ENCODE measurements around the gene SEMA5A. TPM values are rescaled to one million over a fixed set of nuclear protein-coding genes. Genes with fewer than 3 reads are reported as not detected.

The SEMA5A gene
- total RNA-seq, 2 donors from 2014 or later = 3.4 to 40.2 TPM

GRCh38 chr5:9165546-9165945 lies 380.3 kb downstream of the SEMA5A start:
- Histone ChIP-seq H3K36me3 (replicated peaks in 1 of 2; ENCODE audit: insufficient read depth in 1 of 2, low read depth in 2 of 2) (no peaks in the 10 kb centered on the region), H3K9me3 (no peaks in the 10 kb centered on the region), H3K27me3 (no peaks in the 10 kb centered on the region), H3K4me1 (no peaks in the 10 kb centered on the region), H3K27ac (no peak overlapping the region), H3K4me3 (no peak overlapping the region)
- 81 to 90% methylated on average over 6 of the region's 6 CpGs for WGBS, 2 donors
- DNase-seq (no peak), ATAC-seq (no peak)
- intact Hi-C loops (cut with DNase I) = no loop called here
- TF ChIP-seq, protein P1, sequence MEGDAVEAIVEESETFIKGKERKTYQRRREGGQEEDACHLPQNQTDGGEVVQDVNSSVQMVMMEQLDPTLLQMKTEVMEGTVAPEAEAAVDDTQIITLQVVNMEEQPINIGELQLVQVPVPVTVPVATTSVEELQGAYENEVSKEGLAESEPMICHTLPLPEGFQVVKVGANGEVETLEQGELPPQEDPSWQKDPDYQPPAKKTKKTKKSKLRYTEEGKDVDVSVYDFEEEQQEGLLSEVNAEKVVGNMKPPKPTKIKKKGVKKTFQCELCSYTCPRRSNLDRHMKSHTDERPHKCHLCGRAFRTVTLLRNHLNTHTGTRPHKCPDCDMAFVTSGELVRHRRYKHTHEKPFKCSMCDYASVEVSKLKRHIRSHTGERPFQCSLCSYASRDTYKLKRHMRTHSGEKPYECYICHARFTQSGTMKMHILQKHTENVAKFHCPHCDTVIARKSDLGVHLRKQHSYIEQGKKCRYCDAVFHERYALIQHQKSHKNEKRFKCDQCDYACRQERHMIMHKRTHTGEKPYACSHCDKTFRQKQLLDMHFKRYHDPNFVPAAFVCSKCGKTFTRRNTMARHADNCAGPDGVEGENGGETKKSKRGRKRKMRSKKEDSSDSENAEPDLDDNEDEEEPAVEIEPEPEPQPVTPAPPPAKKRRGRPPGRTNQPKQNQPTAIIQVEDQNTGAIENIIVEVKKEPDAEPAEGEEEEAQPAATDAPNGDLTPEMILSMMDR (IDR thresholded peaks at IDR 0.05) = no peak
- no peak for TF ChIP-seq POLR2A (IDR thresholded peaks at IDR 0.05)

GRCh38 chr5:9160747-9161146 lies 385.1 kb downstream of the SEMA5A start:
- Histone ChIP-seq H3K9me3 (no peaks in the 10 kb centered on the region), H3K36me3 (replicated peaks in 1 of 2; ENCODE audit: insufficient read depth in 1 of 2, low read depth in 2 of 2) (no peaks in the 10 kb centered on the region), H3K27me3 (no peaks in the 10 kb centered on the region), H3K4me3 (no peak overlapping the region), H3K4me1 (no peaks in the 10 kb centered on the region), H3K27ac (no peak overlapping the region)
- no peak for TF ChIP-seq POLR2A (IDR thresholded peaks at IDR 0.05)
- TF ChIP-seq, protein P1 (IDR thresholded peaks at IDR 0.05) = no peak
- ATAC-seq = no peak
- intact Hi-C loops (cut with DNase I) = no loop called here
- WGBS, 2 donors = 37 to 44% methylated on average over 1 of the region's 1 CpG
- no peak for DNase-seq

- no peak for DNase-seq
- Histone ChIP-seq H3K4me1 (no peaks in the 10 kb centered on the region), H3K9me3 (no peaks in the 10 kb centered on the region), H3K36me3 (replicated peaks in 1 of 2; ENCODE audit: insufficient read depth in 1 of 2, low read depth in 2 of 2) (no peaks in the 10 kb centered on the region), H3K27me3 (no peaks in the 10 kb centered on the region), H3K27ac (no peak overlapping the region), H3K4me3 (no peak overlapping the region)
- ATAC-seq = no peak
- TF ChIP-seq, protein P1 (IDR thresholded peaks at IDR 0.05) = no peak
- no peak for TF ChIP-seq POLR2A (IDR thresholded peaks at IDR 0.05)
- intact Hi-C loops (cut with DNase I) = no loop called here
- 92 to 97% methylated on average over 2 of the region's 2 CpGs for WGBS, 2 donors
Measured at GRCh38 chr5:9157811-9158210, 388.1 kb downstream of the SEMA5A start.

DNA sequence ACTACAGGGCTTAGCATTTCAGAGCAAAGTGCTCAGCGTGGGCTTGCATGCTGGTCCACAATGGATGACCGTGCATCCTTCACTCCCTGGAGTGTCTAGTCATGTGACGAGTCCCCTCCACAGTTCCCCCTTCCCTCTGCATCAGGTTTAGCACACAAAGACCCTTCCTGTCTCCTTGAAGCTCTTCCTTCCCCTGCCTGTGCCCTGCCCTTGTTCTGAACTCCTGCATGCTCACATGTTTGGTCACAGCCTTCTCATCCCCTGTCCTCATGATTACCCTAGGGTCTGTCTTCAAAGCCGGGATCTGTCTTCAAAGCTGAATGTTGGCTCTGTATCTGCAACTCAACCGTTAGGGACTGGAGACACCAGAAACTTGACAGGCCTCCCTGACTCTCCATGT lies 388.9 kb downstream of the SEMA5A start:
- H3K27ac ChIP-seq = no peak overlapping the region
- DNase-seq (no peak), ATAC-seq (no peak)
- no peak for TF ChIP-seq POLR2A (IDR thresholded peaks at IDR 0.05)
- TF ChIP-seq, protein P1 (IDR thresholded peaks at IDR 0.05) = no peak
- 73 to 88% methylated on average over 4 to 5 of the region's 5 CpGs for WGBS, 2 donors
- no peaks in the 10 kb centered on the region for H3K36me3 ChIP-seq (replicated peaks in 1 of 2; ENCODE audit: insufficient read depth in 1 of 2, low read depth in 2 of 2)
- no peaks in the 10 kb centered on the region for H3K4me1 ChIP-seq
- no peaks in the 10 kb centered on the region for H3K27me3 ChIP-seq
- no peaks in the 10 kb centered on the region for H3K9me3 ChIP-seq
- H3K4me3 ChIP-seq = no peak overlapping the region
- intact Hi-C loops (cut with DNase I) = no loop called here

GRCh38 chr5:9156282-9156681 lies 389.6 kb downstream of the SEMA5A start:
- intact Hi-C loops (cut with DNase I) = no loop called here
- Histone ChIP-seq H3K9me3 (no peaks in the 10 kb centered on the region), H3K27ac (no peak overlapping the region), H3K27me3 (no peaks in the 10 kb centered on the region), H3K4me3 (no peak overlapping the region), H3K4me1 (no peaks in the 10 kb centered on the region), H3K36me3 (replicated peaks in 1 of 2; ENCODE audit: insufficient read depth in 1 of 2, low read depth in 2 of 2) (no peaks in the 10 kb centered on the region)
- ATAC-seq (no peak), DNase-seq (peak in 3 of 4 donors; percentile 16 to 19 (median 18))
- TF ChIP-seq, protein P1 (IDR thresholded peaks at IDR 0.05) = no peak
- TF ChIP-seq POLR2A (IDR thresholded peaks at IDR 0.05) = no peak
- 88% methylated on average over 2 of the region's 2 CpGs for WGBS, 2 donors
